Astrocyte (in vitro differentiated cells and primary cell): ENCODE measurements around the gene OLFM2. TPM values are rescaled to one million over a fixed set of nuclear protein-coding genes. Genes with fewer than 3 reads are reported as not detected.
A peak's percentile ranks its signal among the peaks of the same experiment; 100 is the strongest.

ENCODE experiments used
- DNase-seq: peaks from one replicate; pipeline ENCODE4 v3.0.0-alpha.2; 2010; ENCODE audit warnings: low read depth
- FAIRE-seq: peaks from 2 replicates; lab custom pipeline; 2011; peaks lifted over from hg19 to GRCh38; lab: Jason Lieb, UNC
- H2AFZ ChIP-seq: 2 replicates; pipeline ENCODE4 v1.6.0; 2012; ENCODE audit warnings: low read depth, low read length, inconsistent platforms
- H3K27ac ChIP-seq: 2 replicates; pipeline ENCODE4 v1.5.1; 2011; ENCODE audit warnings: low read depth, low read length, inconsistent platforms
- H3K27me3 ChIP-seq: 2 replicates; pipeline ENCODE4 v1.6.0; 2011; ENCODE audit warnings: low read length, inconsistent platforms; ENCODE audit not compliant: insufficient read depth
- H3K36me3 ChIP-seq: 2 replicates; pipeline ENCODE4 v1.5.1; 2011; ENCODE audit warnings: low read length, inconsistent platforms; ENCODE audit not compliant: insufficient read depth
- H3K4me1 ChIP-seq: 2 replicates; pipeline ENCODE4 v1.5.1; 2011; ENCODE audit warnings: low read length, inconsistent platforms; ENCODE audit not compliant: insufficient read depth
- H3K4me2 ChIP-seq: 2 replicates; pipeline ENCODE4 v1.6.0; 2012; ENCODE audit warnings: low read length, inconsistent platforms
- H3K4me3 ChIP-seq: 2 replicates; pipeline ENCODE4 v1.5.1; 2011; ENCODE audit warnings: low read depth, mild to moderate bottlenecking, low read length, inconsistent platforms; ENCODE audit not compliant: insufficient read depth
- H3K79me2 ChIP-seq: 2 replicates; pipeline ENCODE4 v1.6.0; 2012; ENCODE audit warnings: mild to moderate bottlenecking, low read length, inconsistent platforms; ENCODE audit not compliant: insufficient read depth
- H3K9ac ChIP-seq: 2 replicates; pipeline ENCODE4 v1.6.0; 2012; ENCODE audit warnings: mild to moderate bottlenecking, low read length, inconsistent platforms
- H3K9me3 ChIP-seq: 2 replicates; pipeline ENCODE4 v1.5.1; 2012; ENCODE audit warnings: low read depth, mild to moderate bottlenecking, low read length, inconsistent platforms; ENCODE audit not compliant: insufficient read depth
- H4K20me1 ChIP-seq: 2 replicates; pipeline ENCODE4 v1.6.0; 2012; ENCODE audit warnings: low read length, inconsistent platforms; ENCODE audit not compliant: insufficient read depth
- H3K27ac Mint-ChIP-seq: one replicate; pipeline ENCODE4 v1.8.0; 2021; ENCODE audit warnings: mild to moderate bottlenecking, mixed read lengths; ENCODE audit not compliant: unreplicated experiment
- H3K27me3 Mint-ChIP-seq: one replicate; pipeline ENCODE4 v1.8.0; 2021; ENCODE audit warnings: low read depth, mixed read lengths; ENCODE audit not compliant: unreplicated experiment
- H3K36me3 Mint-ChIP-seq: one replicate; pipeline ENCODE4 v1.8.0; 2021; ENCODE audit warnings: low read depth, mixed read lengths; ENCODE audit not compliant: unreplicated experiment
- H3K4me1 Mint-ChIP-seq: one replicate; pipeline ENCODE4 v1.8.0; 2021; ENCODE audit warnings: low read depth, mixed read lengths; ENCODE audit not compliant: unreplicated experiment
- H3K4me3 Mint-ChIP-seq: one replicate; pipeline ENCODE4 v1.8.0; 2021; ENCODE audit warnings: mild to moderate bottlenecking, moderate library complexity, mixed read lengths; ENCODE audit not compliant: unreplicated experiment
- H3K9me3 Mint-ChIP-seq: one replicate; pipeline ENCODE4 v1.8.0; 2021; ENCODE audit warnings: mild to moderate bottlenecking, mixed read lengths; ENCODE audit not compliant: unreplicated experiment
- EZH2 ChIP-seq: IDR thresholded peaks from 2 replicates; pipeline ENCODE4 v1.6.1; 2012; ENCODE audit warnings: mild to moderate bottlenecking, low read length, inconsistent platforms; ENCODE audit not compliant: insufficient read depth
- total RNA-seq: library from RNA; stranded (reverse); gene quantifications from 2 replicates; pipeline ENCODE4 v1.2.1, GENCODE V29; 2021
- TF ChIP-seq, protein P1 (sequence below): IDR thresholded peaks from 2 replicates; pipeline ENCODE4 v1.5.1; 2011; ENCODE audit warnings: low read depth, mild to moderate bottlenecking, inconsistent platforms, low read length, moderate library complexity; ENCODE audit not compliant: insufficient read depth

Gene OLFM2
- total RNA-seq, 1 donor from 2014 or later, result 71.3 TPM

- Histone ChIP-seq H2AFZ (no peak overlapping the region), H3K4me3 (no peak overlapping the region), H3K27me3 (peaks cover 13% of the 10 kb centered on the region), H3K9me3 (no peaks in the 10 kb centered on the region), H3K27ac (no peak overlapping the region), H3K36me3 (no peaks in the 10 kb centered on the region), H3K9ac (no peak overlapping the region), H3K79me2 (no peaks in the 10 kb centered on the region), H4K20me1 (no peaks in the 10 kb centered on the region), H3K4me2 (no peak overlapping the region), H3K4me1 (peaks cover 11% of the 10 kb centered on the region)
- no peak for FAIRE-seq
- Mint-ChIP-seq H3K36me3 (no peaks in the 10 kb centered on the region), H3K27ac (no peak overlapping the region), H3K27me3 (no peaks in the 10 kb centered on the region), H3K4me1 (peaks cover 6% of the 10 kb centered on the region), H3K9me3 (no peaks in the 10 kb centered on the region), H3K4me3 (no peak overlapping the region)
- TF ChIP-seq EZH2, result no peak
- TF ChIP-seq, protein P1, sequence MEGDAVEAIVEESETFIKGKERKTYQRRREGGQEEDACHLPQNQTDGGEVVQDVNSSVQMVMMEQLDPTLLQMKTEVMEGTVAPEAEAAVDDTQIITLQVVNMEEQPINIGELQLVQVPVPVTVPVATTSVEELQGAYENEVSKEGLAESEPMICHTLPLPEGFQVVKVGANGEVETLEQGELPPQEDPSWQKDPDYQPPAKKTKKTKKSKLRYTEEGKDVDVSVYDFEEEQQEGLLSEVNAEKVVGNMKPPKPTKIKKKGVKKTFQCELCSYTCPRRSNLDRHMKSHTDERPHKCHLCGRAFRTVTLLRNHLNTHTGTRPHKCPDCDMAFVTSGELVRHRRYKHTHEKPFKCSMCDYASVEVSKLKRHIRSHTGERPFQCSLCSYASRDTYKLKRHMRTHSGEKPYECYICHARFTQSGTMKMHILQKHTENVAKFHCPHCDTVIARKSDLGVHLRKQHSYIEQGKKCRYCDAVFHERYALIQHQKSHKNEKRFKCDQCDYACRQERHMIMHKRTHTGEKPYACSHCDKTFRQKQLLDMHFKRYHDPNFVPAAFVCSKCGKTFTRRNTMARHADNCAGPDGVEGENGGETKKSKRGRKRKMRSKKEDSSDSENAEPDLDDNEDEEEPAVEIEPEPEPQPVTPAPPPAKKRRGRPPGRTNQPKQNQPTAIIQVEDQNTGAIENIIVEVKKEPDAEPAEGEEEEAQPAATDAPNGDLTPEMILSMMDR, result no peak
- DNase-seq, result no peak
Measured at GRCh38 chr19:9916719-9917118, 19.6 kb downstream of the OLFM2 start.

DNA sequence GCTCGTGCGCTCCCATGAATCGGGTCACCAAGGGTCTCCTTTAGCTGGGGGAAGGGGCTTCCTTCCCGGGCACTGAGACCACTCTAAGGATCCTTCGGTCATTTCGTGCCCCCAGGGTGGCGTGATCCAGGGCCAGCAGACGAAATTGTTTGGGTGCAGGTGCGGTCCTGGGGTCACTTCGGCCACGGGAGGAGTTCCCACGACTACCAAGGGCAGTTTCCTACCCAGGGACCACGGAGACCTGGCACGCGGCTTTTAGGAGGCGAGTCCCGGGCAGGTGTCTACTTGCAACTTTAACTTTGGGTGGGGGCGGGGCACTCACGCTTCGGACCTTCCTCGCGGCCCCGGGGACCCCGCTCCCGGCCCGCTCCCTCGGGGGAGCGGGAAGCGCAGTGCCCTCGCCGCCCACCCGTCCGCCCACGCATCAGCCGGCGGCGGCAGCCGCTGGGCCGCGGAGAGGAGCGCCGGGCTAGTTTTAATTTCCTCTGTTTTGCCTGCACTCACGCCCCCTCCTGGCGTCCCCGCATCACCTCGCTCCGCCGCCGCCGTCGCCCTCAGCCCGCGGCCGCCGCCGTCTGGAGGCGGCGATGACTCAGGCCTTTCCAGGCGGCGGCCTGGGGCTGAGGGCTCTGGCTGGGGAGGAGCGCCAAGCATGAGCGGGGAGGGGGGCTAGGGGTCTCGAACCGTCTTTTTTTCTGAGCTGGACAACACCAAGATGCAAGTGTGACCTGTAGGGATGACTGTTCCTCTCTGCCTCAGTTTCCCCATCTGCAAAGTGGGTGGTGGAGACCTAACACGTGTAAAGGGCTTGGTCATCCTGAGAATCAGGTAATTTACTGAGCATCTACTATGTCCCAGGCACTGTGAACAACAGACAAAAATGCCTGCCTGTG lies 21.8 kb downstream of the OLFM2 start:
- Histone ChIP-seq H3K27me3 (peaks cover 21% of the 10 kb centered on the region), H3K4me3 (peak overlapping the region; percentile 58), H3K9ac (peak overlapping the region; percentile 75), H4K20me1 (peaks cover 7% of the 10 kb centered on the region), H2AFZ (peak overlapping the region; percentile 77), H3K9me3 (no peaks in the 10 kb centered on the region), H3K4me2 (peak overlapping the region; percentile 97), H3K4me1 (peaks cover 11% of the 10 kb centered on the region), H3K36me3 (no peaks in the 10 kb centered on the region), H3K27ac (no peak overlapping the region), H3K79me2 (no peaks in the 10 kb centered on the region)
- Mint-ChIP-seq H3K27me3 (no peaks in the 10 kb centered on the region), H3K27ac (peak overlapping the region; percentile 64), H3K9me3 (no peaks in the 10 kb centered on the region), H3K4me1 (peaks cover 6% of the 10 kb centered on the region), H3K4me3 (peak overlapping the region; percentile 77), H3K36me3 (no peaks in the 10 kb centered on the region)
- no peak for FAIRE-seq
- TF ChIP-seq, protein P1, result peak; percentile 24
- TF ChIP-seq EZH2, result no peak
- DNase-seq, result peak; percentile 53

GRCh38 chr19:9914001-9914314 lies 22.4 kb downstream of the OLFM2 start:
- H3K79me2 ChIP-seq, result no peaks in the 10 kb centered on the region
- no peaks in the 10 kb centered on the region for H3K9me3 Mint-ChIP-seq
- DNase-seq, result no peak
- no peak for FAIRE-seq
- H3K4me3 Mint-ChIP-seq, result peak overlapping the region; percentile 77
- H2AFZ ChIP-seq, result peak overlapping the region; percentile 77
- H3K4me3 ChIP-seq, result peak overlapping the region; percentile 58
- H3K27ac ChIP-seq, result no peak overlapping the region
- TF ChIP-seq, protein P1, result no peak
- TF ChIP-seq EZH2, result no peak
- no peaks in the 10 kb centered on the region for H3K27me3 Mint-ChIP-seq
- H3K4me2 ChIP-seq, result peak overlapping the region; percentile 97
- H3K9ac ChIP-seq, result peak overlapping the region; percentile 75
- peaks cover 11% of the 10 kb centered on the region for H3K4me1 ChIP-seq
- H3K36me3 Mint-ChIP-seq, result peaks cover 3% of the 10 kb centered on the region
- peaks cover 21% of the 10 kb centered on the region for H3K27me3 ChIP-seq
- H3K9me3 ChIP-seq, result no peaks in the 10 kb centered on the region
- H3K4me1 Mint-ChIP-seq, result peaks cover 6% of the 10 kb centered on the region
- peak overlapping the region; percentile 64 for H3K27ac Mint-ChIP-seq
- H3K36me3 ChIP-seq, result no peaks in the 10 kb centered on the region
- peaks cover 7% of the 10 kb centered on the region for H4K20me1 ChIP-seq
